Caco-2 (cell line): ENCODE data around the gene CCDC88A. TPM values are rescaled to one million over a fixed set of nuclear protein-coding genes. Genes with fewer than 3 reads are reported as not detected.
A peak's percentile ranks its signal among the peaks of the same experiment; 100 is the strongest.

Experiments
- BruUV-seq: library from RNA; stranded (reverse); fragments of 400-500 nt; replicated peaks from 2 replicates; lab custom pipeline; 2021; lab: Mats Ljungman, UMichigan
- CTCF ChIA-PET: fragments of 300-600 bp; sonication (Branson Sonifier 250); formaldehyde crosslinking; loops from one replicate; lab custom pipeline; 2022; ENCODE audit warnings: antibody characterized with exemption; lab: Charles Lee
- POLR2A ChIA-PET: fragments of 300-600 bp; sonication (Branson Sonifier 250); formaldehyde crosslinking; loops from one replicate; lab custom pipeline; 2022; ENCODE audit warnings: antibody characterized with exemption; lab: Charles Lee
- DNase-seq, 2 experiments: peaks; one replicate each; pipeline versions ENCODE4 v3.0.0 to v3.0.0-alpha.2; 2020 to 2022
- H3K27me3 ChIP-seq: replicated peaks from 2 replicates; pipeline ENCODE4 v1.6.0; 2011; ENCODE audit warnings: low read length; ENCODE audit not compliant: control insufficient read depth, insufficient read depth
- H3K36me3 ChIP-seq: 2 replicates; pipeline ENCODE4 v1.5.1; 2011; ENCODE audit warnings: low read length; ENCODE audit not compliant: control insufficient read depth, insufficient read depth
- H3K4me1 ChIP-seq: fragments of 250-450 bp; sonication (Bioruptor Pico); 2 replicates; pipeline ENCODE4 v1.5.1; 2020; ENCODE audit warnings: mild to moderate bottlenecking
- H3K4me3 ChIP-seq: 2 replicates; pipeline ENCODE4 v1.5.1; 2011; ENCODE audit warnings: low read depth, mild to moderate bottlenecking, control low read depth, low read length
- H3K9me3 ChIP-seq: fragments of 250-450 bp; sonication (Bioruptor Pico); 2 replicates; pipeline ENCODE4 v1.5.1; 2020; ENCODE audit warnings: mild to moderate bottlenecking, moderate library complexity
- H3K27ac Mint-ChIP-seq: one replicate; pipeline ENCODE4 v1.8.0; 2022; ENCODE audit warnings: mixed read lengths; ENCODE audit not compliant: unreplicated experiment
- H3K27me3 Mint-ChIP-seq: one replicate; pipeline ENCODE4 v1.8.0; 2022; ENCODE audit warnings: mixed read lengths; ENCODE audit not compliant: insufficient read depth, unreplicated experiment
- H3K36me3 Mint-ChIP-seq: one replicate; pipeline ENCODE4 v1.8.0; 2022; ENCODE audit warnings: mild to moderate bottlenecking, mixed read lengths; ENCODE audit not compliant: insufficient read depth, unreplicated experiment
- H3K4me1 Mint-ChIP-seq: one replicate; pipeline ENCODE4 v1.8.0; 2022; ENCODE audit warnings: low read depth, mixed read lengths; ENCODE audit not compliant: unreplicated experiment
- H3K4me3 Mint-ChIP-seq: one replicate; pipeline ENCODE4 v1.8.0; 2022; ENCODE audit warnings: mild to moderate bottlenecking, moderate library complexity, mixed read lengths; ENCODE audit not compliant: unreplicated experiment
- H3K9me3 Mint-ChIP-seq: one replicate; pipeline ENCODE4 v1.8.0; 2022; ENCODE audit warnings: mixed read lengths; ENCODE audit not compliant: unreplicated experiment
- intact Hi-C: fragments of 100-400 bp; cut with micrococcal nuclease; formaldehyde crosslinking; loops from one replicate; pipeline ENCODE4 v1.10.0; 2022; ENCODE audit not compliant: unreplicated experiment
- total RNA-seq: library from RNA; stranded (reverse); gene quantifications from 2 replicates; pipeline ENCODE4 v1.2.3, GENCODE V29; 2022
- TF ChIP-seq, protein P1 (sequence below), 2 experiments: fragments of 200-600 bp in 1 of 2; IDR thresholded peaks; 1 replicate in 1 of 2; 2 replicates in 1 of 2; pipeline versions ENCODE4 v1.5.1 to v1.8.0; 2011 to 2022; ENCODE audit warnings: antibody characterized with exemption in 1 of 2, control low read depth in 1 of 2, inconsistent platforms in 1 of 2, low read depth in 1 of 2, low read length in 1 of 2, mild to moderate bottlenecking in 1 of 2, moderate library complexity in 1 of 2; ENCODE audit not compliant: insufficient read depth in 1 of 2, severe bottlenecking in 1 of 2, unreplicated experiment in 1 of 2

The CCDC88A gene
- total RNA-seq, 1 experiment from 2014 or later, result 7.7 TPM

DNA sequence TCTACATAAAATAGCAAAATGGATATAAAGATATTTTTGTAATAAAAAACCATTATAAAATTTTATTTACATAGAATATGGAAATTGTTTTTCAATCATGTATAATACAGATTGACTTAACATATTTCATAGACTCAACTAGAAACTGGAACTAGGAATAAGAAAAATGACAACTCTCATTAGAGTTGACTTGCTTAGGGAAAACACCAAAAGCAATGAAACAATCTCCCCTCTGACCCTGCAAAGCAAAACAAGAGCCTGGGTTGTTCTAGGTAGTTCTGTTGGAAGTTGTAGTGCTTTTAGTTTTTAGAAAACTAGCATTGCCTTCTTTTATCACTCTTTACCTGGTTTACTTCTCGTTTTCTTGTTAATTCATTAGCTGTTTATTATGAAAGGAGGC is 118.4 kb downstream of the CCDC88A start:
- Histone ChIP-seq H3K27me3 (no peaks in the 10 kb centered on the region), H3K4me3 (no peak overlapping the region), H3K36me3 (no peaks in the 10 kb centered on the region), H3K9me3 (no peaks in the 10 kb centered on the region), H3K4me1 (no peaks in the 10 kb centered on the region)
- TF ChIP-seq, protein P1, sequence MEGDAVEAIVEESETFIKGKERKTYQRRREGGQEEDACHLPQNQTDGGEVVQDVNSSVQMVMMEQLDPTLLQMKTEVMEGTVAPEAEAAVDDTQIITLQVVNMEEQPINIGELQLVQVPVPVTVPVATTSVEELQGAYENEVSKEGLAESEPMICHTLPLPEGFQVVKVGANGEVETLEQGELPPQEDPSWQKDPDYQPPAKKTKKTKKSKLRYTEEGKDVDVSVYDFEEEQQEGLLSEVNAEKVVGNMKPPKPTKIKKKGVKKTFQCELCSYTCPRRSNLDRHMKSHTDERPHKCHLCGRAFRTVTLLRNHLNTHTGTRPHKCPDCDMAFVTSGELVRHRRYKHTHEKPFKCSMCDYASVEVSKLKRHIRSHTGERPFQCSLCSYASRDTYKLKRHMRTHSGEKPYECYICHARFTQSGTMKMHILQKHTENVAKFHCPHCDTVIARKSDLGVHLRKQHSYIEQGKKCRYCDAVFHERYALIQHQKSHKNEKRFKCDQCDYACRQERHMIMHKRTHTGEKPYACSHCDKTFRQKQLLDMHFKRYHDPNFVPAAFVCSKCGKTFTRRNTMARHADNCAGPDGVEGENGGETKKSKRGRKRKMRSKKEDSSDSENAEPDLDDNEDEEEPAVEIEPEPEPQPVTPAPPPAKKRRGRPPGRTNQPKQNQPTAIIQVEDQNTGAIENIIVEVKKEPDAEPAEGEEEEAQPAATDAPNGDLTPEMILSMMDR (IDR thresholded peaks at IDR 0.05; ENCODE audit: insufficient read depth in 1 of 2, low read depth in 1 of 2, low read length in 1 of 2, severe bottlenecking in 1 of 2, unreplicated experiment in 1 of 2), result no peak
- BruUV-seq, result no TSS peak
- Mint-ChIP-seq H3K4me1 (no peaks in the 10 kb centered on the region), H3K36me3 (no peaks in the 10 kb centered on the region), H3K4me3 (no peak overlapping the region), H3K27ac (no peak overlapping the region), H3K27me3 (no peaks in the 10 kb centered on the region), H3K9me3 (no peaks in the 10 kb centered on the region)
- POLR2A ChIA-PET, result no interaction called here
- intact Hi-C loops, result no loop called here
- no peak for DNase-seq
- CTCF ChIA-PET, result no interaction called here

DNA sequence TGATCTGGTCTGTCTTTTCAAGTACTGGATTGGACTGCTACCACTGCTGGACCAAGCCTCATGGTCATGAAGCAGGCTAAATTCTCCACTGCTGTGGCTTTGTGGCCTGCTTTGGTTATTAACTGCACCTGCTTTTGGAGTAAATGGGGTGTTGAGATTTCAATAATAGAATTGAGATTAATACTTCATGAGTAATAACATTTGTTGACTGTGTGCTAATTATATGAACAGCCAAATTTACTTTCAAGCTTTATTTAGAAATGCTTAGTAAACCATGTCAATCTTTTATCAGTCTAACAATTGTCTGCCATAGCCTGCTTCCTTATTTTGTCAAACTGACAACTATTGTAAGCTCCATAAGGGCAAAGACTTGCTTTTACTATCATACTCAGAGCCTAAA is 123.3 kb downstream of the CCDC88A start:
- no peak overlapping the region for H3K4me3 ChIP-seq
- no peaks in the 10 kb centered on the region for H3K36me3 Mint-ChIP-seq
- H3K27me3 ChIP-seq, result no peaks in the 10 kb centered on the region
- H3K27ac Mint-ChIP-seq, result no peak overlapping the region
- H3K9me3 Mint-ChIP-seq, result no peaks in the 10 kb centered on the region
- H3K4me1 ChIP-seq, result no peaks in the 10 kb centered on the region
- no peaks in the 10 kb centered on the region for H3K4me1 Mint-ChIP-seq
- H3K27me3 Mint-ChIP-seq, result no peaks in the 10 kb centered on the region
- POLR2A ChIA-PET, result no interaction called here
- CTCF ChIA-PET, result no interaction called here
- no TSS peak for BruUV-seq
- intact Hi-C loops, result no loop called here
- DNase-seq, result no peak
- H3K9me3 ChIP-seq, result no peaks in the 10 kb centered on the region
- H3K36me3 ChIP-seq, result no peaks in the 10 kb centered on the region
- H3K4me3 Mint-ChIP-seq, result no peak overlapping the region
- TF ChIP-seq, protein P1 (IDR thresholded peaks at IDR 0.05; ENCODE audit: insufficient read depth in 1 of 2, low read depth in 1 of 2, low read length in 1 of 2, severe bottlenecking in 1 of 2, unreplicated experiment in 1 of 2), result no peak

DNA sequence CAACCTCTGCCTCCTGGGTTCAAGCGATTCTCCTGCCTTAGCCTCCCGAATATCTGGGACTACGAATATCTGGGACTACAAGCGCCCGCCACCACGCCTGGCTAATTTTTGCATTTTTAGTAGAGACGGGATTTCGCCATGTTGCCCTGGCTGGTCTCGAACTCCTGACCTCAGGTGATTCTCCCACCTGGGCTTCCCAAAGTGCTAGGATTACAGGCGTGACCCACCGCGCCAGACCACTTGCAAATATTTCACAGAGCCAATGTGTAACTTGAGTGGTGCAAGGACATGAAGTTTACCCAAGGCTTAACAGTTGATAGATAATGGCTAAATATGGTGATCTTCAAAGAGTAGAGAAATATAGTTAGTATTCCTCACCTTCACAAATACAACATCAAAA is 136.6 kb downstream of the CCDC88A start:
- Mint-ChIP-seq H3K36me3 (peaks cover 18% of the 10 kb centered on the region), H3K9me3 (no peaks in the 10 kb centered on the region), H3K4me3 (peak overlapping the region; percentile 86), H3K27ac (no peak overlapping the region), H3K27me3 (no peaks in the 10 kb centered on the region), H3K4me1 (peaks cover 7% of the 10 kb centered on the region)
- intact Hi-C loops, result loop anchor here (5.0 kb wide), 3 partner anchors 51 to 149 kb away; partner anchors contain the start of genes CCDC88A, CLHC1 and RPS27A
- H3K4me1 ChIP-seq, result peaks cover 9% of the 10 kb centered on the region
- BruUV-seq, result no TSS peak
- no peaks in the 10 kb centered on the region for H3K9me3 ChIP-seq
- ChIA-PET CTCF (no interaction called here), POLR2A (no interaction called here)
- peak overlapping the region; percentile 80 for H3K4me3 ChIP-seq
- H3K27me3 ChIP-seq, result no peaks in the 10 kb centered on the region
- no peaks in the 10 kb centered on the region for H3K36me3 ChIP-seq
- peak in 1 of 2 experiments; percentile 20 for DNase-seq
- TF ChIP-seq, protein P1 (IDR thresholded peaks at IDR 0.05; ENCODE audit: insufficient read depth in 1 of 2, low read depth in 1 of 2, low read length in 1 of 2, severe bottlenecking in 1 of 2, unreplicated experiment in 1 of 2), result no peak
